ENCODE results near the gene LIMS2.
A peak's percentile ranks its signal among the peaks of the same experiment; 100 is the strongest.

The LIMS2 gene

GRCh38 chr2:127700527-127701192 is 25.3 kb upstream of the LIMS2 start:
- DNase-seq, result peak; percentile 7

- no peak for DNase-seq
These were observed 23.4 kb upstream of the LIMS2 start for GRCh38 chr2:127698553-127699355.

GRCh38 chr2:127697482-127698180 is 22.3 kb upstream of the LIMS2 start:
- no peak for DNase-seq

- DNase-seq, result peak; percentile 37
These were observed 20.5 kb upstream of the LIMS2 start for GRCh38 chr2:127695491-127696472.

- DNase-seq, result no peak
These were observed 19.7 kb upstream of the LIMS2 start for GRCh38 chr2:127694986-127695385.

GRCh38 chr2:127690696-127691095 is 15.4 kb upstream of the LIMS2 start:
- DNase-seq, result no peak

- DNase-seq, result no peak
These were observed 13.1 kb upstream of the LIMS2 start for GRCh38 chr2:127688405-127688804.

- no peak for DNase-seq
These were observed 10.2 kb upstream of the LIMS2 start for GRCh38 chr2:127685410-127686080.

- DNase-seq, result no peak
These were observed 8.4 kb upstream of the LIMS2 start for GRCh38 chr2:127683757-127684156.

- DNase-seq, result no peak
These were observed 7.7 kb upstream of the LIMS2 start for GRCh38 chr2:127683056-127683455.

GRCh38 chr2:127681976-127682857 is 6.9 kb upstream of the LIMS2 start:
- no peak for DNase-seq

- no peak for DNase-seq
These were observed 6.0 kb upstream of the LIMS2 start for GRCh38 chr2:127681288-127681804.

GRCh38 chr2:127680706-127681287 is 5.5 kb upstream of the LIMS2 start:
- no peak for DNase-seq

GRCh38 chr2:127679680-127680361 is 4.5 kb upstream of the LIMS2 start:
- no peak for DNase-seq

GRCh38 chr2:127678991-127679390 is 3.7 kb upstream of the LIMS2 start:
- no peak for DNase-seq

GRCh38 chr2:127678531-127678930 is 3.2 kb upstream of the LIMS2 start:
- no peak for DNase-seq

GRCh38 chr2:127676906-127677305 is 1.6 kb upstream of the LIMS2 start:
- DNase-seq, result no peak

GRCh38 chr2:127674241-127675209 is 805 bp downstream of the LIMS2 start:
- DNase-seq, result peak; percentile 7
